ENCODE results near the gene SNRNP35.
"Not testable (repeated sequence)": the region's sequence is repeated elsewhere in the genome, so short reads cannot be mapped to it uniquely, and the experiment has no call there.

The SNRNP35 gene

DNA sequence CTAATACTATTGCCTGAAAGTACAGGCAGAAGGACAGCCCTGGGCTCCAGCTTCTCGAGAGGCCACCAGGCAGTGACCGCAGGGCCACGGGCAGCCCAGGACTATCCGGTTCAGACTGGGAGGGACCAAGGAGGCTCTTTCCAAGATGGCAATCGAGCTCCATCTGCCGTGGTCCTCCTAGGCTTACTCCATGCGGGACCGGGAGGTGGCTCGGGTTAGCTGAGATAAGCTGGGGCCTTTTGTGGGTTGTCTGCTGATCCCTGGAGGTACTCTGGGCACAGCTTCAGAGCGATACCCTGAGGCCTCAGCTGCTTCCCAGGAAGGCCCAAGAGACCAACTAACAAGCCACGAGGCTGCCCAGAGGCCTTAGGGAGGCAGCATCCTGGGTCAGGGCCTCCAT, 33.1 kb downstream of the SNRNP35 start:
- no peak for DNase-seq

DNA sequence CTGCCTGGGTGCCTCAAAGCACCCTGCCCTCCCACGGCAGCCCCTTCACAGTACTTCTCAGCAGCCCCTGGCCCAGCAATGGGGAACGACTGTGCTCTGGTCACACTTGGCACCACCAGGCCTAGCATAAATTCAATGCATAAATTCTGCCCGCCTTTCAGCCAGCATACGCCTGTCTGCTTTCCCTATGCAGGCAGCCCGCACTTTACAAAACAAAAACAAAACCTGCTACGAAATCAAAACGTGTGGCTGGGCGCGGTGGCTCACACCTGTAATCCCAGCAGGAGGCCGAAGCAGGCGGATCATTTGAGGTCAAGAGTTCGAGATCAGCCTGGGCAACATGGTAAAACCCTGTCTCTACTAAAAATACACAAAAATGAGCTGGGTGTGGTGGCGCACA, 33.5 kb downstream of the SNRNP35 start:
- no peak for DNase-seq

DNA sequence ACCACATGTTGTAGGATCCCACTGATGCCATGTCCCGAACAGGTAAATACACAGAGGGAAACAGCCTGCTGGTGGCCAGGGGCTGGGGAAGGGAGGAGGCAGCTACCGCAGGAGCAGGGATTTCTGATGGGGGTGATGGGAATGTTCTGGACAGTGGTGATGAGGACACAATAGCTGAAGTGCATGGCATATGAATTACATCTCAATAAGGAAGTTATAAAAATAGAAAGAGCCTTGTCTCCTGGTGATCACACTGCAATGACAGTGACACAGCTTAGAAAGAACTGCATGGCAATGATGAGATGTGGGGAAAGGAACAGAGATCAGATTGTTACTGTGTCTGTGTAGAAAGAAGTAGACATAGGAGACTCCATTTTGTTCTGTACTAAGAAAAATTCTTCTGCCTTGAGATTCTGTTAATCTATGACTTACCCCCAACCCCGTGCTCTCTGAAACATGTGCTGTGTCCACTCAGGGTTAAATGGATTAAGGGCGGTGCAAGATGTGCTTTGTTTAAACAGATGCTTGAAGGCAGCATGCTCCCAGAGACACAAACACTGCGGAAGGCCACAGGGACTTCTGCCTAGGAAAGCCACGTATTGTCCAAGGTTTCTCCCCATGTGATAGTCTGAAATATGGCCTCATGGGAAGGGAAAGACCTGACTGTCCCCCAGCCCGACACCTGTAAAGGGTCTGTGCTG, 34.5 kb downstream of the SNRNP35 start:
- DNase-seq, result not testable (repeated sequence)

DNA sequence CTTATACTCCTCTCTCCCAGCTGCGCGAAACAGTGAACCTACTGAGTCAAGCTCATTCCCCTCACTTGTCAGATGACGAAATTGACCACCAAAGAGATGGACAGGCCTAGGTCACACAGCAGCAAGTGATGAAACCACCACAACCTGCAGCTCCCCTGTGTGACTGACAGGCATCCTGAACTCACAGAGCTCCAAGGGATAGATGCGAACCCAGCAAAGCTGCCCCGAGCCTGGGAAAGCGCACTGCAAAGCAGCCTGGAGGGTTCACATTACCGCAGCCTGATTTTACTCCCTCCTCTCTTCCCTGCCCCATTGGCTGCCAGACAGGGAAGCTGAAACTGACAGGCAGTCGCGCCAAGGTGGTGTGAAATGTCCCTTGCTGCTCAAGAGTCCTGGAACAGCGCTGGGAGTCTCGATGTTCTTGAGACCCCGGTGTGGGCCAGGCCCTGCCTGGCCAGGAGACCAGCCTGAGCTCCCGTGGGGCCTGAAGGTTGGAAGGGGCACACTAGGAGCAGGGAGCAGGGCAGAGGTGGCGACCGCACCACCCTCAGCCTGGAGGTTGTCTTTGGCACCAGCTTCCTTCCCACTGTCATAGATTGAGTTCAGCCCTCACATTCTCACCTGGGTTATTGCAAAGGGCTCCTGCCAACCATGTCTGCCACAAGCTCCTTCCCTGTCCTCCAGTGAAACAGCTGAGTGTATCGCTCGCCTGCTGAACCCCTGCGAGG, 36.3 kb downstream of the SNRNP35 start:
- DNase-seq, result no peak

DNA sequence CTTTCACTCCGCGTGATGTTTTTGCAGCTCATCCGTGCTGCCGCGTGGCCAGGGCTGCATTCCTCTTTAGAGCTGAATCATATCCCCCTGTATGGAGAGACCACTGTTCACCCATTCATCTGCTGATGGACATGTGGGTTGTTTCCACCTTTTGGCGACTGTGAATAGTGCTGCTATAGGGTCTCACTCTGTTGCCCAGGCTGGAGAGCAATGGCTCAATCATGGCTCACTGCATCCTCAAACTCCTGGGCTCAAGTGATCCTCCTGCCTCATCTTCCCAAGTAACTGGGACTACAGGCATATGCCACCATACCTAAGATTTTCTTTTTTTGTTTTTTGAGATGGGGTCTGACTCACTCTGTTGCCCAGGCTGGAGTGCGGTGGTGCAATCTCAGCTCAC, 39.1 kb downstream of the SNRNP35 start:
- DNase-seq, result no peak

DNA sequence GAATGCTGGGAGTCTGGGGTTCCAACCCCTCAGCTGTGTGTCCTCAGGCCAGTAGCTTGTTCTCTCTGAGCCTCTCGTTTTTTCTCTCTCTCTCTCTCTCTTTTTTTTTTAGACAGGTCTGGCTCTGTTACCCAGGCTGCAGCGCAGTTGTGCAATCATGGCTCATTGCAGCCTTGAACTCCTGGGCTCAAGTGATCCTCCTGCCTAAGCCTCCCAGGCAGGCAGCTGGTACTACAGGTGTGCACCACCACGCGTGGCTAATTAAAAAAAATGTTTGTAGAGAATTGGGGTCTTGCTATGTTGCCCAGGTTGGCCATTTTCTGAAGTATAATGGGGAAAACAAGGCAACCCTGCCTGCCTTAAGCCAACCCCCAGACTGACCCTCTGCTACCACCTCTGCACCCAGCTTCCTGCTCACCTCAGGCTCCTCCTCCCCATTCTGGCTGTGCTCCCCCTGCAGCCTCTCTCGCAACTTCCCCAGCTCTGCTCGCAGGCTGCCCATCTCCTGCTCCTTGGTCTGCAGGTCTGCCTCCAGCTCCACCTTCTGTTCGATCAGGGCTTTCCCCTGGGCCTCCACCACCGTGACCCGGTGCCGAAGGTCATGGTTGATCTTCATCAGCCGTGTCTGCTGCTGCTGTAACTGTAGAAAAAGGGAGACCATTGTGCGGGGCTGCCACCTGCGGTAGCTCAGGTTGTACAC, 40.3 kb downstream of the SNRNP35 start:
- DNase-seq, result no peak

DNA sequence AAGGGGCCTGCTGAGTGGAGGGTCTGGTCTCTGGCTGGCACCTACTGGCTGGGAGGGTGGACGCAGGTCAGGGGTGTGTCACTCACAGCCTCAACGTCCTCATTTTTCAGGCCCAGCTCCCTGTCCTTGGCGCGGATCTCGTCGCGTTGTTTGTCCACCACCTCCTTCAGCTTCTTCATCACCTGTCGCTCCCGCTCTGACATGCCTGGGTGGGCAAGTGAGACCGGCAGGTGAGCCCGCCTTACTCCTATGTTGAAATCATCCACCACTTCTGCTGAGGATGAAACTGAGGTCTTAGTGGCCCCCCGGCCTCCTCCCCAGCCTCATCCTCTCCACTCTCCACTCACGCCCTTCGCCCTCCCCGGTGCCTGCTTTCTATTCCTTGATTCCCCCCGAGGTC, 41.4 kb downstream of the SNRNP35 start:
- no peak for DNase-seq

DNA sequence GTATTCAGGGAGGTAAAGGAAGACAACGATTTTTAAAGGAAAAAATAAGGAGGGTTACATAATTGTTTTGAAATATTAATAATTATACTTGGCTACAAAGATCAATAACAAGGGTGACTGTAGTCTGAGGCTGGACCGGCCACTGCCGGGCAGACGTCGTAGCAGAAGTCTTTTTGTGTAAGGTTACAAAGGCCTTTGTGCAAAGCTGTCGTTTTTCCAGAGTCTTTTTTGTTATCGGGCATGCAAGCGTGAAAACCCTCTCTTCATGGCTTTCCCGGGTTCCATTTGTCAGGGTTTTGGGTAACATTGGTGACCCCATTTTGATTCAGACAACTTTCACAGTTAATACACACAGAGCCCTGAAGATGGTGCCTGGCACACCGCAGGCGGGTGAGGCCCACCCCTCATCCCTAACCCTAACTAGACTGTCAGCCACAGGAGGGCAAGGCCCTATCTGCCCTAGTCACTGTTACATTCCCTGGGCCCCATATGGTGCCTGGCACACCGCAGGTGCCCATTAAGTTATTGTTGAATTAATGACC, 44.3 kb downstream of the SNRNP35 start:
- no peak for DNase-seq

DNA sequence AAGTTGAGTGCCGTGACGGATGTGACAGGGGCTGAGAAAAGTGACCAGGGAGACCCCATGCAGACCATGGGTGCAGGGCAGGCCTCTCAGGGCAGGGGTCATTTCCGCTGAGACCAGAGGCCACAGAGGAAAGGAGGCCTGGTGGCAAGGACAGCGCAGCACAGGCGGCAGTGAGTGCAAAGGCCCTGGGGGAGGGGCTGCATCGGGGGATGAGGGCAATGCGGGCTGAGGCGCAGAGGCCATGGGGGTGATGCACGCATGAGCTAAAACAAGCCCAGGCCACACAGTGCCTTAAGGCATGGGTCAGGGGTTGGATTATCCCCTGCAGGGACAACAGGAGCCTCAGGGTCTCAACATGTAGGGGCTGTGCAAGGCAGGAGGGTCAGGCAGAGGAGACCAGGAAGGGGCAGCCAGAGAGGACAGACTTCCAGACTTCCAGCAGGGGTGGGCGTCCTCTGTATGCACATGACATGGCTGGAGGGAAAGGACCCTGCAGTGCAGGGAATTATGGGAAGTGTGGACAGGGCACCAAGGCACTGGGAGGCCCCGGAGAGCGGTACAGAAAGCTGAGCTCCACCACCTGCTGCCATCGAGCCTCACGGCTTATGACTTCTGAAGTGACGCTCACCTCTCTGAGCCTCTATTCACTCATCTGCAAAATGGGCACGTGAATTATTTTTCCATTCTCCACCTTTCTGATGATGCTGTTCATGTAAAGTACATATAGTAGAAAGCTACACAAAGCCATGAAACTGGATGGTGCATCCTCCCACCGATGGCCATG, 48.3 kb downstream of the SNRNP35 start:
- DNase-seq, result no peak

DNA sequence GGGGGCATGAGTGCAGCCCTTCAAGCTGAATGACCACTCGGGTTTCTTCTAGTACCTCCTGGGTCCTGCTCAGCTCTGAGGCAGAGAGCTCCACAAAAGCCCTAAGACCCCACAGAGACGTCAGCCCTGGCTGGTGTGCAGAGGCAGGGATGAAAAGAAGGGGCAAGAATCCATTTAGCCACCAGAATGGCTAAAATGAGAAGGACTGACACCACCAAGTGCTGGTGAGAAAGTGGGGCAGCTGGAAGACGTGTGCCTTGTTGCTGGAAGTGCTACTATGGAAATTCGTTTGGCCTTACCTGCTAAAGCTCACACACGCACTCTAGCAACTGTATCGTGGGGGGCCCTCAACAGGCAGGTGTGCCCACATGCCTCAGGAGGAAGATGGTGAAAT, 48.9 kb downstream of the SNRNP35 start:
- DNase-seq, result no peak

DNA sequence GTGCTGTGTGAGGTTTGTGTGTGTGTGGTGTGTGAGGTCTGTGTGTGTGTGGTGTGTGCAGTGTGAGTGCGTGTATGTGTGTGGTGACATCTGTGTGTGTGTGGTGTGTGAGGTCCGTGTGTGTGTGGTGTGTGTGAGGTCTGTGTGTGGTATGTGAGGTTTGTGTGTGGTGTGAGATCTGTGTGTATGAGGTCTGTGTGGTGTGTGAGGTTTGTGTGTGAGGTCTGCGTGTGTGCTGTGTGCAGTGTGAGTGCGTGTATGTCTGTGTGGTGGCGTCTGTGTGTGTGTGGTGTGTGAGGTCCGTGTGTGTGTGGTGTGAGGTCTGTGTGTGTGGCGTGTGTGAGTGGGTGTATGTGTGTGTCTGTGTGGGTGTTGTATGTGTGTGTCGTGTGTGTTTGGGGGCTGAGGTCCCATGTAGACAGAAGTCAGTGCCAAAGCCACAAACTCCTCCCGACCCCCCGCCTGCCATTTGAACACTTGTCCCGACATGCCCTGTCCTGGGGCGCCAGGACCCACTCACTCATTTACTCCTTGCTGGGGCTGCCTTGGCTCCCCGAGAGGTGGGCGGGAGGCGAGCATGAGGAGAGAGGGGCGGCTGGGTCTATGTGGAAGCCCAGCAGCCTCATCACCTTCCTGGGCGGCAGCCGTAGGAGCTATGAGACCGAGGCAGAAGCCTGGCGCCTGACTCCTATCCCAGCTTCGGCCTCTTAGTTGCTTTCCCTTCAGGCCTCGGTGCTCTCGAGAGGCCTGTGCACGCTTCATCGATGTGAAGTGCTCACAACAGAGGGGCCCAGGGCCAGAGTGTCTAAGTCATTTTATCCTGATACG, 55.1 kb downstream of the SNRNP35 start:
- DNase-seq, result no peak

DNA sequence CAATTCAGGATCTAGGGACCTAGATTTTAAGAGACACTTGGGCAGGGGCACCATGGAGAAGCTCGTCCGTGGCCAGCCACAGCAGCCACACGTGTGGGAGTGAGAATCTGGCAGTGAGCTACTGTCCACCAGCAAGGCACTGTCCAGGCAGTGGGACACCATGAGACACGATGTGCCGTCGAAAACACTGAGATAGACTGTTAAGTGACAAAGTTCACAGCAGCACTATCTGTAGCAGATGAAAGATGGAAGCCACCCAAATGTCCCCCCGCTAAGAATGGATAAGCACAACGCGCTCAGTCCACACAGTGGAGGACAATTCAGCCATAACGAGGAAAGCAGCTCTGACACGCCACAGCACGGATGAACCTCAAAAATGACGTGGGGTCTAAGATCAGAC, 55.9 kb downstream of the SNRNP35 start:
- no peak for DNase-seq

DNA sequence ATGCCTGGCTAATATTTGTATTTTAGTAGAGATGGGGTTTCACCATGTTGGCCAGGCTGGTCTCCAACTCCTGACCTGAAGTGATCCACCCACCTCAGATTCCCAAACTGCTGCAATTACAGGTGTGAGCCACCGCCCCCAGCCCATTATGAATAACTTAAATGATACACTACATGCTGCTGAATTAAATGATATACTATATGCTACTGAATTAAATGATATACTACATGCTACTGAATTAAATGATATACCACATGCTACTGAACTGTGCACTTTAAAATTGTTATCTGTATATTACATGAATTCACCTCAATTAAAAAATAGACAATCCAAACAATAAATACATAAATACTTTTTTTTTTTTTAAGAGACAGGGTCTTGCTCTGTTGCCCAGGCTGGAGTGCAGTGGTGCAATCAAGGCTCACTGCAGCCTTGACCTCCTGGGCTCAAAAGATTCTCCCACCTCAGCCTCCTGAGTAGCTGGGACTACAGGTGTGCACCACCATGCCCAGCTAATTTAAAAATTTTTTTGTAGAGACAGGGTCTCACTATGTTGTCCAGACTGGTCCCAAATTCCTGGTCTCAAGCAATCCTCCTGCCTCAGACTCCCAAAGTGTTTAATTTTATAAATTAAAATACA, 56.8 kb downstream of the SNRNP35 start:
- DNase-seq, result not testable (repeated sequence)

DNA sequence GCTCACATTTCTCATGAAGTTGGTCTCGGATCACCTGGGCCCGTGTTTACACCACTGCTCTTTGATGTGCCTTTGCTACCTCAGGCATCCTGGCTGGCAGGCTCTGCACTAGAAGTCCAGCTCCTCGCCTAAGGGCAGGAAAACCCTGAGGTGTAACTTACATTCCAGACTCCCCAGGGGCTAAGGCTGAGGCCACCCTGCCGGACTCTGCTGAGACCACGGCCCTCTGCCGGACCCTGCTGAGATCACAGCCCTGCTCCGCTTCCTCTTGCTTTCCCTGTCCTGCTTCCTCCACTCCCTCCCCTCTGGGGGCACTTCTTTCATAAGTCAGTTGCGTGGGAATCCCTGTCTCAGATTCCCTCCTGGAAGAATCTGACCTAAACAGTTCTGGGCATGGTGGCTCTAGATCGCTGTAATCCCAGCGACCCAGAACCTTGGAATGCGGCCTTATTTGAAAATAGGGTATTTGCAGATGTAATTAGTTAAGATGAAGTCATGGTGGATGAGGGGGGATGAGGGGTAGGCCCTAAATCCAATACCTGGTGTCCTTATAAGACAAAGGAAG, 58.4 kb downstream of the SNRNP35 start:
- no peak for DNase-seq

Measured in left hindlimb (tissue), 1 donor.